Breast epithelium (tissue), 3 donors: ENCODE results near the gene STXBP1.

Experiments
- CTCF ChIP-seq, 3 donors: fragments of 450-650 bp; IDR thresholded peaks; one replicate each; pipeline ENCODE4 v1.5.1; 2016 to 2017; ENCODE audit warnings: antibody characterized with exemption in 3 of 3, mild to moderate bottlenecking in 3 of 3, moderate library complexity in 3 of 3
- POLR2A ChIP-seq: fragments of 450-650 bp; IDR thresholded peaks from one replicate; pipeline ENCODE4 v1.6.1; 2016; ENCODE audit warnings: antibody characterized with exemption, mild to moderate bottlenecking, moderate library complexity
- POLR2AphosphoS5 ChIP-seq, 3 donors: sonication (generic); formaldehyde crosslinking; IDR thresholded peaks; one replicate each; pipeline ENCODE4 v1.6.1; 2017; ENCODE audit warnings: antibody characterized with exemption in 3 of 3

- TF ChIP-seq CTCF (IDR thresholded peaks at IDR 0.05) (no peak), POLR2A (no peak), POLR2AphosphoS5 (IDR thresholded peaks at IDR 0.05) (no peak)
Observed at GRCh38 chr9:127613583-127613954, 1.5 kb downstream of the STXBP1 start.
